Gastrocnemius medialis (tissue), 4 donors: ENCODE measurements around the gene DVL2. TPM values are rescaled to one million over a fixed set of nuclear protein-coding genes. Genes with fewer than 3 reads are reported as not detected.

Experiments used
- ATAC-seq, 2 donors: fragments of 150-250 bp; one replicate each; pipeline ENCODE4 v1.9.1; 2016
- DNase-seq, 2 donors: peaks; one replicate each; pipeline ENCODE4 v3.0.0-alpha.2; 2019
- H3K27ac ChIP-seq, 4 donors: fragments of 200-600 bp; sonication (generic); 1 replicate in 1 of 4; 2 replicates in 3 of 4; pipeline ENCODE4 v1.5.1; 2016 to 2018; ENCODE audit warnings: mild to moderate bottlenecking in 2 of 4, moderate library complexity in 1 of 4
- H3K27me3 ChIP-seq, 3 donors: fragments of 200-600 bp; sonication (generic) in 2 of 3; 1 replicate in 1 of 3; 2 replicates in 2 of 3; pipeline versions ENCODE4 v1.5.1 to v1.6.0; 2016 to 2019; ENCODE audit warnings: mild to moderate bottlenecking in 1 of 3, moderate library complexity in 1 of 3
- H3K36me3 ChIP-seq, 2 donors: fragments of 200-600 bp; sonication (generic) in 1 of 2; one replicate each; pipeline ENCODE4 v1.5.1; 2017 to 2018
- H3K4me1 ChIP-seq, 2 donors: fragments of 200-600 bp; sonication (generic) in 1 of 2; one replicate each; pipeline ENCODE4 v1.5.1; 2016 to 2017; ENCODE audit warnings: mild to moderate bottlenecking in 2 of 2
- H3K4me3 ChIP-seq, 4 donors: fragments of 200-600 bp; sonication (generic) in 3 of 4; 1 replicate in 1 of 4; 2 replicates in 3 of 4; pipeline ENCODE4 v1.5.1; 2016 to 2019; ENCODE audit warnings: mild to moderate bottlenecking in 2 of 4
- H3K9me3 ChIP-seq, 3 donors: fragments of 200-600 bp; sonication (generic) in 2 of 3; 1 replicate in 1 of 3; 2 replicates in 2 of 3; pipeline ENCODE4 v1.5.1; 2016 to 2019
- CTCF ChIP-seq, 5 experiments: fragments of 450-650 bp in 3 of 5; fragments of 200-600 bp in 2 of 5; sonication (generic) in 2 of 5; IDR thresholded peaks in 4 of 5; conservative IDR thresholded peaks in 1 of 5; 1 replicate in 4 of 5; 2 replicates in 1 of 5; pipeline ENCODE4 v1.5.1; 2016 to 2019; ENCODE audit warnings: antibody characterized with exemption in 5 of 5, mild to moderate bottlenecking in 3 of 5, moderate library complexity in 3 of 5
- POLR2A ChIP-seq, 2 donors: fragments of 450-650 bp; IDR thresholded peaks; one replicate each; pipeline ENCODE4 v1.6.1; 2017; ENCODE audit warnings: antibody characterized with exemption in 2 of 2, mild to moderate bottlenecking in 2 of 2, moderate library complexity in 2 of 2
- in situ Hi-C, 4 donors: fragments of 200-750 bp; cut with MboI; loops; one replicate each; pipeline versions ENCODE4 v1.15.0 to v1.8.0; 2017; ENCODE audit warnings: low sequenced_read_pairs in 4 of 4
- intact Hi-C: fragments of 100-400 bp; cut with DNase I; formaldehyde crosslinking; loops from one replicate; pipeline ENCODE4 v1.15.1; 2023; ENCODE audit warnings: low total_unique reads
- total RNA-seq, 4 donors: library from RNA; depleted of rRNA; stranded (reverse); fragments of >200 nt; gene quantifications; one replicate each; pipeline versions ENCODE4 v1.1.0 to v1.2.3, GENCODE V29; 2016

Gene DVL2
- total RNA-seq, 4 donors from 2014 or later = 15.5 to 22.6 (median 20.5) TPM

GRCh38 chr17:7217113-7217987, 17.0 kb downstream of the DVL2 start:
- ATAC-seq = no peak
- in situ Hi-C loops = no loop called here
- no peak for DNase-seq
- intact Hi-C loops = loop anchor here (10.0 kb wide), 1 partner anchor 617 kb away; the partner anchor contains the start of gene KDM6B
- peak overlapping the region; percentile 29 to 51 (median 44) for H3K4me3 ChIP-seq
- H3K27me3 ChIP-seq = peaks cover 3 to 9% (median 5%) of the 10 kb centered on the region in 3 donors
- no peak for TF ChIP-seq CTCF (IDR thresholded peaks at IDR 0.05 in 4 of 5, conservative IDR thresholded peaks at IDR 0.05 in 1 of 5)
- no peak for TF ChIP-seq POLR2A (IDR thresholded peaks at IDR 0.05)
- H3K36me3 ChIP-seq = peaks cover 0 to 18% of the 10 kb centered on the region in 2 donors
- H3K9me3 ChIP-seq = no peaks in the 10 kb centered on the region
- H3K4me1 ChIP-seq = peaks cover 59 to 61% of the 10 kb centered on the region in 2 donors
- peak overlapping the region; percentile 56 to 99 (median 72) for H3K27ac ChIP-seq

- in situ Hi-C loops (no loop called here), intact Hi-C loops (loop anchor here (10.0 kb wide), 1 partner anchor 618 kb away; the partner anchor contains the start of gene KDM6B)
- Histone ChIP-seq H3K9me3 (no peaks in the 10 kb centered on the region), H3K4me3 (peak overlapping the region; percentile 29 to 51 (median 44)), H3K4me1 (peaks cover 52 to 54% of the 10 kb centered on the region in 2 donors), H3K27me3 (peaks cover 8 to 16% (median 13%) of the 10 kb centered on the region in 3 donors), H3K36me3 (peaks cover 0 to 9% of the 10 kb centered on the region in 2 donors), H3K27ac (peak overlapping the region; percentile 56 to 99 (median 72))
- TF ChIP-seq CTCF (IDR thresholded peaks at IDR 0.05 in 4 of 5, conservative IDR thresholded peaks at IDR 0.05 in 1 of 5) (no peak), POLR2A (IDR thresholded peaks at IDR 0.05) (no peak)
- ATAC-seq (no peak), DNase-seq (no peak)
These were observed 17.8 kb downstream of the DVL2 start for GRCh38 chr17:7216242-7217112.

GRCh38 chr17:7215652-7216180, 18.6 kb downstream of the DVL2 start:
- peaks cover 0 to 2% of the 10 kb centered on the region in 2 donors for H3K36me3 ChIP-seq
- H3K27me3 ChIP-seq = peaks cover 8 to 20% (median 13%) of the 10 kb centered on the region in 3 donors
- H3K9me3 ChIP-seq = no peaks in the 10 kb centered on the region
- H3K4me1 ChIP-seq = peaks cover 45 to 46% of the 10 kb centered on the region in 2 donors
- DNase-seq (no peak), ATAC-seq (no peak)
- intact Hi-C loops (loop anchor here (10.0 kb wide), 1 partner anchor 619 kb away; the partner anchor contains the start of gene KDM6B), in situ Hi-C loops (no loop called here)
- peak overlapping the region; percentile 4 to 76 (median 64) for H3K27ac ChIP-seq
- no peak overlapping the region for H3K4me3 ChIP-seq
- no peak for TF ChIP-seq POLR2A (IDR thresholded peaks at IDR 0.05)
- no peak for TF ChIP-seq CTCF (IDR thresholded peaks at IDR 0.05 in 4 of 5, conservative IDR thresholded peaks at IDR 0.05 in 1 of 5)

GRCh38 chr17:7215136-7215638, 19.1 kb downstream of the DVL2 start:
- intact Hi-C loops (loop anchor here (10.0 kb wide), 1 partner anchor 620 kb away; the partner anchor contains the start of gene KDM6B), in situ Hi-C loops (no loop called here)
- H3K27ac ChIP-seq = peak overlapping the region; percentile 4 to 76 (median 64)
- H3K27me3 ChIP-seq = peaks cover 8 to 20% (median 13%) of the 10 kb centered on the region in 3 donors
- no peaks in the 10 kb centered on the region for H3K36me3 ChIP-seq
- no peaks in the 10 kb centered on the region for H3K9me3 ChIP-seq
- no peak for DNase-seq
- H3K4me1 ChIP-seq = peaks cover 39 to 43% of the 10 kb centered on the region in 2 donors
- TF ChIP-seq POLR2A (IDR thresholded peaks at IDR 0.05) (no peak), CTCF (IDR thresholded peaks at IDR 0.05 in 4 of 5, conservative IDR thresholded peaks at IDR 0.05 in 1 of 5) (no peak)
- no peak for ATAC-seq
- peak overlapping the region in 3 of 4 donors; percentile 61 to 80 (median 66) for H3K4me3 ChIP-seq
